COLO668 (cell line): ENCODE measurements around the gene SLC29A1.
A peak's percentile ranks its signal among the peaks of the same experiment; 100 is the strongest.

Experiments used
- DNase-seq: peaks from one replicate; lab custom pipeline; 2025; ENCODE audit not compliant: unreplicated experiment; lab: John Stamatoyannopoulos, UW

The SLC29A1 gene

GRCh38 chr6:44251576-44252524 lies 28.5 kb downstream of the SLC29A1 start:
- DNase-seq = no peak

DNA sequence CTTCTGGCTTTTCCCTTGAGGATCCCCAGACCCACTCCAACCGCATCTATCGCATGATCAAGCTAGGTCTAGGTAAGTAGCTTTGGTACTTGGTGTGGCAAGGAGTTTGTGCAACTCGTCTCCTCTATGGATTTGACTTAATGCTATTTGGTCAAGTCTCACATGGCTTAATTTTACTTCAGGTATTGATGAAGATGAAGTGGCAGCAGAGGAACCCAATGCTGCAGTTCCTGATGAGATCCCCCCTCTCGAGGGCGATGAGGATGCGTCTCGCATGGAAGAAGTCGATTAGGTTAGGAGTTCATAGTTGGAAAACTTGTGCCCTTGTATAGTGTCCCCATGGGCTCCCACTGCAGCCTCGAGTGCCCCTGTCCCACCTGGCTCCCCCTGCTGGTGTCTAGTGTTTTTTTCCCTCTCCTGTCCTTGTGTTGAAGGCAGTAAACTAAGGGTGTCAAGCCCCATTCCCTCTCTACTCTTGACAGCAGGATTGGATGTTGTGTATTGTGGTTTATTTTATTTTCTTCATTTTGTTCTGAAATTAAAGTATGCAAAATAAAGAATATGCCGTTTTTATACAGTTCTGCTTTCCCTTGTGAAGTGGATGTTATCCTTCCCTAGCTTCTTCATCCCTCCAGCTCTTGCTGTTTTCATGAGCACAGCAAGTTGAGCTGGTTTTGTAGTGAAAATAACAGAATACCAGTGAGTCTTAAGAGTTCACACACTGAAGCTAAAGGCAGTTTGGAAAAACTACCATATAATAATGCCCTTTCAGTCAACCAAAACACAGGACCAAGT lies 30.1 kb downstream of the SLC29A1 start:
- DNase-seq = peak; percentile 48

DNA sequence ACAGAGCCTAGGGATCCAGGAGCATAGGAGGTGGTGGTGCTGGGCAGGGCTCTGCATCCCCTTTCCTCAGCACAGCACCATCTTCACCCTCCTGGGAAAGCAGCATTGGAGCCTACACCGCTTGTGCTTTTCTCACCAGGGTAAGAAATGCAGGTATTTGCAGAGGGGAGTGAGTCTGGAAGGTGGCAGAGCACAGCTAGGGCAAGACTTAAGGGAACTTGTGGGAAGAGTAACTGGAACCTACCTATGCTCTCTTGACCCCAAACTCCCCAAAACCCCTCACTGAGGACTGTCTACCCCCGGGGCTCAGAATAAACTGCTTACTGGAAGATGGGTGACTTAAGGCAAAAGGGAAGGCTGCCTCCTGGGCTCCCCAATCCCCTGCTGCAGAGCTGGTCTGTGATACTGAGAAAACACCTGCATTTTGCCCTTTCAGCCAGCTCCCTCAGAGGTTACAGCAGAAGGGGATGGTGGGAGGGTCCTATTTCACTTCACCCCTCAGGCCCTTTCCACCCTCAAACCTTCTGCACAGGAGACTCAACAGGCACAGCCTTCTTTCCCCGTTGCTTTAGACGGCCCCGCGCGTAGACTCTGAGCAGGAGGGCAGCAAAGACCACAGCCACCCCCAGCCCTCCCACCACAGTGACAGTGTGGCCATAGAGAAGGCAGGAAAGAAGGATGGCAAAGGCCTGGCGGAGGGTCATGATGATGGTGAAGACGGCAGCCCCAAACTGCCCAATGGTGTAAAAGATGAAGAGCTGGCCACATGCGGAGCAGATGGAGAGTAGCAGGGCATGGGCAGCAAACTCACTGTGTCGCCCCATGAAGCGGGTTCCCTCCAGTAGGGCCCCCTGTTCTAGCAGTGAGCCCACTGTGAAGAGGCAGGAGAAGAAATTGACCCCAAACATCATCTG lies 31.1 kb downstream of the SLC29A1 start:
- no peak for DNase-seq

DNA sequence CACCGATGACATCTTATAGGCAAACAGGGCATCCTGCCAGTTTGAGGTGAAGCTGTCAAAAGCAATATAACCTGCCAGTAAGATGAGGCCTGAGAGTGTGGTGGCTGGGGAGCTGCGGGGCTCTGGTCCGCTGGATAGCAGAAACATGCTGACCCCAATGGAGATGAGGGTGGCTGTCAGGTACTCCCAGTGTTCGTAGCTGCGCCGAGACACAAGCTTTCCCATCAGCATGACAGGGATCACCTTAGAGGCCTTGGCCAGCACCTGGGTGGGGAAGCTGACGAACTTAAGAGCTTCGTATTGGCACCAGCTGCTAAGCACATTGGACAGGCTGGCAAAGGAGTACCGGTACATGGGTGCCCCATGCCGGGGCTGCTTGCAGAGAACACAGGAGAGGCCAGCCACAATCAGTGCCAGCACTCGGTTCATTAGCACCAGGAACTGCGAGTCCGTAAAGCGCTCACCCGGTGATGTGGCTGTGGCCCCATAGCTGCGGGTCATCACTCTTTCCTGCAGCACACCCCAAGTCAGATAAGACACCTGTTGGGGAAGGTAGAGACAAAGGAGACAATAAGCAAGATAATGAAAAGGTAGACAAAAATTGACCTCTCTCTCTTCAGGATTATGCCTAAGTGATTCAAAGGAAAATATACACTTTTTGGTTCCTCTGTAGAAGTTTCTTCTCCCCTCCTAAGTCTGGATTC lies 31.9 kb downstream of the SLC29A1 start:
- no peak for DNase-seq

- DNase-seq = no peak
Measured at GRCh38 chr6:44255871-44256774, 32.7 kb downstream of the SLC29A1 start.

GRCh38 chr6:44256775-44257024 lies 33.3 kb downstream of the SLC29A1 start:
- no peak for DNase-seq

GRCh38 chr6:44257025-44257752 lies 33.8 kb downstream of the SLC29A1 start, which contains the start of gene SLC35B2:
Gene SLC35B2 (minus strand): TSS chr6:44257528. CDS start chr6:44257410, 118 bp downstream.
- peak; percentile 73 for DNase-seq

GRCh38 chr6:44257753-44258324 lies 34.4 kb downstream of the SLC29A1 start:
- no peak for DNase-seq

DNA sequence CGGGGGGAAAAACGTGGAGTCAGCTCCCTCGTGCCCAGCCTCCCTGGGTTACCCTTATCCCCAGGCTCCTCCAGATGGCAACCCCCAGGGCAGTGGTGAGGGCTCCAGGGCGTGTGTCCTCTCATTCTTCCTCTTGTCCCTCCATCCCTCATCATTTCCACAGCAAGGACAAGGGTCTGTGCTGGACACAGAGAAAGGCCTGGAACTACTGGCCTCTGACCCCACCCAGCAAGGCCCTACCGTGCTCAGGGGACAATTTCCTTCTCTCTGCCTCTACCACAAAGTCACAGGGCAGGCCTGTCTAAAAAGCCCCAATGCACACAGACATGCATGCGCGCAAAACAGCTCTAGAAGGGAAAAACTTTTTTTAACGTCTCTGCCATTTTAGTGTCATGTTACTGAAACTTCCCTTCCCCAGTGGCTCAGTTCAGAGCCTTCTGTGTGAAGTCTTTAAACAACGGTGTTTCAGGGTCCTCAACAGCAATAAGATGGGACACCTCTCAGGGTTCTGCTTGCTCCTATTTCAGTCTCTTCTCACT lies 35.0 kb downstream of the SLC29A1 start:
- DNase-seq = no peak

DNA sequence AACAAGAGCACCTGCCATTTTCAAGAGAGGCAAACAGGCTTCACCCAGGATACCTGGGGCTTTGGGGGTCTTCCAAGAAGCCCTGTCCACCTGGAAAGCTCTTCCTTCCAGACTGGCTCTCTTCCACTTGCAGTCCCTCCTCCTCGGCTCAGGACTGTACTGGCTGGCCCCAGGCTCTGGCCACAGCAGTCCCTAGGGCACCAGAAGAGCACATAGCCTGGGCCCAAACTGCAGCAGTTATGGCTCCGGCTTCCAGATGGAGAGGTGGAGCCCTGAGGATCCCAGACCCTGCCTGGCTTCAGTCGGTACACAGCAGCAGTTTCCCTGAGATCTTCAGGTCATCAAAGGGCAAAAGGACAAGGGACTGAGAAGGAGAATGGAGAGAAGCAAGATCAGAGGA lies 35.5 kb downstream of the SLC29A1 start:
- DNase-seq = no peak

GRCh38 chr6:44260011-44260410 lies 36.6 kb downstream of the SLC29A1 start:
- DNase-seq = no peak

DNA sequence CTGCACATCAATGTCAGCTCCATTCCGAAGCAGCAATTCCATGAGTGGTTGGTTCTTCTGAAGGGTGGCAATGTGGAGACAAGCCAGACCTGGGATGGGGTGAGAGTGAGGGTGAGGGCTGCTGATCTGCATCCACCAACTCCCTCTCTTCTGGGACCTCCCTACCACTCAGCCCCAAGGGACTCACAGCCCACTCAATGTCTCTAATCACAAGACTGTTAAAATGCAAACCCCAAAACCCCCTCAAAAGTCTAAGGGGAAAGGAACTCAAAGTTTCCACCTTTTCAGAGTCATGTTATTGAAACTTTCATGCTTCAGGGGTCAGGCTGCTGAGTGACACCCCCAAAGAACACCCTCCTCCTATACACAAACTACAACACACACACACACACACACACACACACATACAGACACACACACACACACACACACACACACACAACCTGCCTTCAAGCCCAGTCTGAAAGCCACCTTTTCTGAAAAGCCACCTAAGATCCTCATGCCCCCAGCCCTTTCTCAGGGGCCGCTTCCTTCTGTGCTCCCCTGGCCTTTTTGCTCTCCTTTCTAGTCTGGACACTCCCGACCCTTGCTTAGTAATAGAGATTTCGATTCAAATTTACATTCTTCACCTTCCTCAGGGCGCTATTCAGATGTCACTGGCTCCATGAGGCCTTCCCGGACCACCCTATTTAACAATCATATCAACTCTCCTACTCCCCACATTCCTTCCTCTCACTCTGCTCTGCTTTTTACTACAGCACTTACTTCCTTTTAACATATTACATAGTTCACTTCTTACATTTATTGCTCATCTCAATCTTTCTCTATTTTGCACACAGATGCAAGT lies 37.3 kb downstream of the SLC29A1 start:
- DNase-seq = no peak

DNA sequence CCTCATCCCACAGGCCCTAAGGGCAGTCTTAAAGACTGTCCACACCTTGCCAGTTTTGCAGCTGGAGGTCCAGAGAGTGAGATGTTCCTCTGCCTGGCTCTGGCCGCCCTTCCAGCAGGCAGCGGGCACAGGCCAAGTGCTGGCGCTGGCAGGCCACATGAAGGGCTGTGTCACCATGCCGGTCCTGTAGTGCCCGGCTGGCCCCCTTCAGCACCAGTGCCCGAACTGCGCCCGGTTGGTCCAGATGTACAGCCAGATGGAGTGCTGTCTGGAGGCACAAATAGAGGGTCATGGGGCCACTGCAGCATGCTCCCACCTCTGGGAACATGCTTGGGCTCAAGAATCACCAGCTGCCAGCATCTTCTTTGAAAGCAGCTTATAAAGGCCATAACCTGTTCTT lies 38.2 kb downstream of the SLC29A1 start:
- DNase-seq = no peak

DNA sequence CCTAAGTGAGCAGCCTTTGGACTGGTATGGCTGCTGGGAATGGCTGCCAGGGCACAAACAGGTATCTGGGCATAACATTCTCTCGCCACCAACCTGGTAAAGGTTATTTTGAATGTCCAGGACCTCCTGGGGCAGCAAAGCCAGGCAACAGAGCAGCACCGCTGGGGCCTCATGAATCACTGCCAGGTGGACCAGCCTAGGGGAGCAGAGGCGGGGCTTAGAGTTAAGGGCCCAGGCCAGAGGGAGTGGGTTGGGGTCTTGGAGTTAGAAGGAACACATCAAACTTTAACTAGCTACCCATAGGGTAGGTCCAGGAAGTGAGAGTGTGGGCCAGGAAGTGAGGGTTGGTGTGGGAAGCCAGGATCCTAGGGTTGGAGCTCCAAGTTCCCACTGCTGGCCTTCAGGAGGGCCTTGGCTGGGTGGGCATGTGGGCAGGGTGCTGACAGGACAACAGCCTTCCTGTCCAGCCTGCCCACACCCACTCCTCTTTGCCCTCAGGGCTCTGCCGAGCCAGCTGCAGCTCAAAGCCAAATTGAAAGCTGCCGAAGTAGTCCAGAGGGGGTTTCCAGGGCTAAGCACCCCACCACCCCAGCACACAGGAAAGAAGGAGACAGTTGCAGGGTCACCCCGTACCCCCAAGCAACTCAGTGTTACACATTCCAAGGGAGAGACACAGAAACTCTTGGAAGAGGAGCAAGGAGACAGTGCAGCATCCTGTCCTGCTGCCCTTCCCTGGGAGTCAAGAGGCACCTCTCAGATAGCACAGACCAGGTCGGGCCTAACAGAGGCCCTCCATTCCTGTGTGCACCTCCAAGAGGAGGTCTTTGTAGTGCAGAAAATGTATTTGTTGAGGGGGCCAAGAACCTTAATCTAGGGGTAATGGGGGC lies 39.3 kb downstream of the SLC29A1 start:
- no peak for DNase-seq

DNA sequence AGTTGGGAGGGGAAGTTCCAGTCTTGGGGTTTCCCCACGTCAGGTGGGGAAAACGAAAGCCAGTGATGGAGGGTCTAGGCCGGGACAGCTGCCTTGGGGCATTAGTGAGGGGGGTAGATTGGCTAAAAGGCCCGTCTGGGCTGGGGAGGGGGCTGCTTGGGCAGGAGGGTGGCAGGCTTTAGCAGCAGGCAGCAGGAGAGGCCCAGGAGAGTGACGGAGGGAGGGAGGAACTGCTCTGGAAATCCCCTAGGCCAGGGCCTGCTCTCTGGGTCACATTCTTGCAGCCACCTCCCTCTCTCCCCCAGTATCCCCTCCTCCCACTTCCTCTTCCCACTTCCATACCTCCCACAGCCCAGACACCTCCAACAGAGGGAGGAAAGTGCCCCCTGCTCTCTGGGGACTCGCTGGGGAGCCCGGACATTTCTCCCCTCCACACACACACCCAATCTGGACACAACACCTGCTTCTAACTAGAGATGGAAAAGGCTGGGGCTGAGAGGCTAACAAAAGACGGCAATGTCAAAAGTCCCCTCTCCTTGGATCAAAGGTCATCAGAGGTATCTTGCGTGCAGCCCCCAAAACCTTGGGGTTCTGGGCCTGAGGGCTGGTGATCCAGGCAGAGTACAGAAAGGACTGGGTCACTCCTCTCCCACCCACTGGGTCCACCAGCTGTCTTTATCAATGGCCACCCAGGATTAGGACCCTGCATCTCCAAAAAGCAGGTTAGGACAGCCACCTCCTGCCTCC lies 40.1 kb downstream of the SLC29A1 start:
- DNase-seq = peak; percentile 18
